ENCODE data around the gene HSF5.

HSF5 gene

DNA sequence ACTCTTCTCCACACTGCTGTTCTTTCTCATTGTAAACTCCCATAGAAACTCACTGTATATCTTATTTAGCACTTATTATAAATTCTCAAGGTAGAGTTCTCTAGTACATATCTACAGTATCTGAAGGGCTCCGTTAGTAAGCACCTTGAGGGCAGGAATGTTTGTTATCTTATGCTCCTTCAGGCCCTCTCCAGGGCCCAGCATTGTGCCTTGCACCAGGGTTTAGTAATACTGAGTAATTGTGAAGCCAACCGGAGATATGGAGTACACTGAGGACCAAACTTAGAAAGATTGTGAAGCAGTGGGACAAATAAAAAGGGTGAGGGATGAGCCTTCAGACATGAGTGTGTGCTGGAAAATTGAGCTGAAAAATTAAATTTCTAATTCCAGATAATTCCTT, 97.3 kb downstream of the HSF5 start:
- no peak for DNase-seq (ENCODE audit: insufficient read length, low spot score)
- no peak for FAIRE-seq

DNA sequence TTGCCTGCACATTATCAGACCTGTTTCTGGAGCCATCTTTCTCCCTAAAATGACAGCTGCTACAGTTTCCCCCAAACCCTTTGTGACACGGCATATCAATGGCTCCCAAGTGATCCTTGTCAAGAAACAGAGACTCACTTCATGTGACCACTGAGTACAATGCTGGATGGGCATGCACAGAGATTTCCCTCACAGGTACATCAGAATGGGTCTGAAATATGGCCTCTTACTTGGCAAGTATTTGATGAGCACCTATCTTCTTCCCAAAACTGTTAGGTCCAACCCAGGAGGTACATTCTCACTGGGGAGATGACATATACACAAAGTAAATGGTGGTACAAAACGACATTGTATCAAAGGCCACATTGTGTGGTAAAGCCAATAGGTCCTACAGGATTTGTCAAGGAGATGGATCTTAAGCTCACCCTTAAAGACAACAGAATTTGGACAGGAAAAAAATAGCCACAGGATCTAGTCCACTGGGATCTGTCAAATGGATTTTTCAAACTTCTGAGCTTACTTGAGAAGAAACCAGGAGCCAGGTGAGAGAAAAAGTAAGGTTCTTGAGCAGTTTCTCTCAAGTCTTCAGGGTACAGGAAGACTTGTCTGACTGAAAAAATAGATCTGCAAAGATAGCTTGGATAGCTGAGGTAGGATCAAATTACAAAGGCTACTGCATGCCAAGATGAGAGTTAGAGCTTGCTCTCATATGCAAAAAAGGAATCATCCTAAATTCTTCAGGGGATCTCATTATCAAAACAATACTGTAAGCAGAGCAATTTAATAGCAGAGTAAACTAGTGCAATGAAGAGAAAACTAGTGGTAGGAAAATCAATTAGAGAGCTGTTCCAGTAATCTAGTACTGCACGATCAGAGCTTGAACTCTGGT, 99.7 kb downstream of the HSF5 start:
- FAIRE-seq (no peak), DNase-seq (ENCODE audit: insufficient read length, low spot score) (no peak)

DNA sequence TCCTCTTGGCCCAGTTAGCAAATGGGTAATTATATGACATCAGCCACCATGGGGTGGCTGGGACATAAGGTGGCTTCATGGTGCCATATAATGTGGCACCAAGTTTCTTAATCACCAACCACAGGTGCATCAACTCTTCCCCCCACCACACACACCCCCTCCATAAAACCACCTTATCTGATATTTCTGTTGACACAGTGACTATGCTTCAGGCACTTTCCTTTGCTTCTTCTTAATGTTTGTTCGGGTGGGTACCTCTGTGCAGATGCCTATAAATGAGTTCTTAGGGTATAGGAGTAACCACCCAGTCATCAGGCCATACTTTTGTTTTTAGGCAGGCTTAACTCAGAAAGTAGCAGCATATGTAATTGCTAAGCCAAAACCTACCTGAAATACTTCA, 100.4 kb downstream of the HSF5 start:
- DNase-seq (ENCODE audit: insufficient read length, low spot score) (no peak), FAIRE-seq (no peak)

DNA sequence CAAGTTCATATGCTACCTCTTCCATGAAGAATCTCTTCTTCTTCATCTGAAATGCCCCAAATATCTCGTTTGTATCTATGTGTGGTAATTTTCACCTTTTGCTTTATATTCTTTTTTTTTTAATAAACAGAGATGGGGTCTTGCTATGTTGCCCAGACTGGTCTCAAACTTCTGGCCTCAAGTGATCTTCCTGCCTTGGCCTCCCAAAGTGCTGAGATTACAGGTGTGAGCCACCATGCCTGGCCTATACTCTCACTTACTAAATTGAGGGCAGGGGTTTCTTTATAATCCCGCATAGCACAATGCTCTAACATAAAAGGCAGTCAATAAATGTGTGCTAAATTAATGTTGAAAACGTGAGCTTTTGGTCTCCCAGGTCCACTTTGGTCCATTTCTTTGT, 101.5 kb downstream of the HSF5 start:
- DNase-seq (ENCODE audit: insufficient read length, low spot score) (no peak), FAIRE-seq (no peak)

DNA sequence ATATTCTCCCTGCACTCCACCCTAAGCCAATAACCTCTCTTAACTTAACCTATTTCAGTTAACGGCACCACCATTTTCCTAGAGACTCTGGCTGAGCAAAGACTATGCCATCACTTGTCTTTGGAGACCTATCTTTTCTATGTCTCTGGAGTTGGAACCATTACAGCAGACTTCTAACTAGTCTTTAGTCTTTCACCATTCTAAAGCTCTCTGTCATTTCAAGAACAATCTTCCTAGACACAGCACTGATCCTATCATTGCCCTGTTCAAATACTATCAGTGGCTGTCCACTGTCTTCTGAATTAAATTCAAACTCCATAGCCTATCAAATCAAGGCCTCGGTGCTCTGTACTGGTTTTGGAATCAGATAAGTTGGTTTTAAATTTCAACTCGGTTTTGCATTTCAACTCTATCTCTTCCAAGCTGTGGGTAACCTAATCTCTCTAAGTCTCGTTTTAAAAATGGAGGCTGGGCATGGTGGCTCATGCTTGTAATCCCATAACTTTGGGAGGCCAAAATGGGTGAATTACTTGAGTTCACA, 102.8 kb downstream of the HSF5 start:
- DNase-seq (ENCODE audit: insufficient read length, low spot score) (no peak), FAIRE-seq (no peak)

DNA sequence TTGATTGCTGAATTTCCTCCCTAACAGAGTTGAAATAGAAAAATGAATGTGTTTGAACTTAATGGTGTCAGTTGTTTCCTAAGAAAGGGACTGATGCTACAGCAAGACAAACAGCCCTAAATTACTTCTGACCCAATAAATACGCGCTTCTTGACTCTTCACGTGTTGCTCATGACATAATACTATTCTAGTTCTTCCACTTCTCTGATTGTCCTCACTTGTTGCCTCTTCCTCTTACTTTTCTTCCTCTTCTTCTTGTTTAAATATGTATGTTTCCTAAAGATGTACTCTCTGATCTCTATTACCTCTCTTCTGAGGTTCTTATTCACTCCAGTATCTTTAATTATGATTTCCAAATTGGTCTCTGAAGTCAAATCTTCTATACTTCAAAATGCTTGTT, 103.3 kb downstream of the HSF5 start:
- DNase-seq (ENCODE audit: insufficient read length, low spot score) (no peak), FAIRE-seq (no peak)

DNA sequence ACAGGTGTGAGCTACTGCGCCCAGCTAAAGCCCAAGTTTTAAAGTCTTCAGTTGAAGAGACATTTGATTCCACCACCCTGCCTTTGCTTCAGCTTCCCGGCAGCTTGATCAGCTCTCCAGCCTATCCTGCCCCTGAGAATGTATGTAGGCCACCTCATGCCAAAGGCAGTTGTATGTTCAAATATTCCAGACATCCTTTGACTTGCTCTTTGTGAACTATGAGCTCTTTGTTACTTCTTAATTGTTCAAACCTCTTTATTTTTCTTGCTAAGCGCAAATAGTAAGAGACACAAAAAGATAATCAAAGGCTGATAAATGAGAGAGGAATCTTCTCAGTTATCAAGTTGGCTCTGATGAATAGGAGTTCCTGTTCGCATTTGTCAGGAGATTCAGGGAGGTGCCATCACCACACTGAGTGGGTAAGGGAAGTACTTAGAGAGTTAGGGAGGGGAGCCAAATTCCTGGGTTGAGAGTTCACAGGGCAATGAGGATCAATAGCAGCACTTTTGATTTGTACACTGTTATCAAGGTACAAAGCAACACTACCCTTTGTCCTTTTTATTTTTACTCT, 104.2 kb downstream of the HSF5 start:
- no peak for DNase-seq (ENCODE audit: insufficient read length, low spot score)
- no peak for FAIRE-seq

DNA sequence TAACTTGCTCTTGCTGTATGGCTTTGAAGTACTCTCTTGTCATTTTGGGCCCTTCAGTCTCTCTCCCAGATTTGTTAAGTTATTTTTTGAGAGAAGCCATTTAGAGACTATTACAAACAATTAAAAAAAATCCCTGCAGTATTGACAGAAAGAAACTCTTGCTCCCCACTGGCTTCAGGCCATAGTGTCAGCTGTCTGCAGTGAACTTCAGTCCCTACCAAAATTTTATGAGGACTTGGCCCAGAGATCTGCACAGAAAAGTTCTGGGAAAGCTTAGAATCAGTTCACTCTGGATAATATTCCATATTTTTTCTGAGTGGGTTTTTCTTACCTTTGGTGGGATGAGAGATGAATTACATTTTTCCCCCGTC, 105.4 kb downstream of the HSF5 start:
- DNase-seq (ENCODE audit: insufficient read length, low spot score): no peak
- no peak for FAIRE-seq

DNA sequence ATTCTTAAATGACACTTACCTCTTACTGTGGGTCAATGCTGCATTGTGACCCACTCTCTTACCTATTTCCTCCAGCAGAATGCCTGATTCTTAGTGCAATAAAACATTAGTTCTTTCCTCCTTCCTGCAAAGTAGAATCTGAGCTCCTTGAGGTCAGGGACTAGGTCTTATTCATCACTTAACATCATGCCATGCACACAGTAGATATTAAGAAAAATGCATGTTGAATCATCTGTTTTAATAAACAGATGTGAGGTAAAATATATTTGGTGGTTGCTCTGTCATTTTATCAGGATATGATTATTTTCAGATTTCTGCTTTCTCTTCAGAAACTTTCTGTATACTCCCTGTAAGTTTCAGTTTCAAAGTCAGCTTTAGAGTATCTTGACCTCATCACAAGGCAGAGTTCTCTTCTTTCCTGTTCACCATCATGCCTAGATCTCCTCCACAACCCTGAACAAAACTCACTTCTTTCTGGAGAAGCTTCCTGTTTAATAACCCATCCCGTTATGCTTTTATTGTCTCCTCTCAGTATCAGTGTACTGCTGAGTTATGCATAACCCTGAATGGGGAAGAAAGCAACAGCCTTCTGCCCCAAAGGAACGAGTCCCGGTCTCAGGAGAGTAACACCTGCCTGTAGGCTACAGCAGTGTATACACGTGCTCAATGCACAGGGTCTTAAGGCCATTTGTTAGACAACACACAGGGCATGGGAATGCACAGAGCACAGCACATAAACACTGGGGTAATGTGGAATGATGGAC, 105.9 kb downstream of the HSF5 start:
- DNase-seq (ENCODE audit: insufficient read length, low spot score): peak; percentile 32
- peak; percentile 90 for FAIRE-seq

DNA sequence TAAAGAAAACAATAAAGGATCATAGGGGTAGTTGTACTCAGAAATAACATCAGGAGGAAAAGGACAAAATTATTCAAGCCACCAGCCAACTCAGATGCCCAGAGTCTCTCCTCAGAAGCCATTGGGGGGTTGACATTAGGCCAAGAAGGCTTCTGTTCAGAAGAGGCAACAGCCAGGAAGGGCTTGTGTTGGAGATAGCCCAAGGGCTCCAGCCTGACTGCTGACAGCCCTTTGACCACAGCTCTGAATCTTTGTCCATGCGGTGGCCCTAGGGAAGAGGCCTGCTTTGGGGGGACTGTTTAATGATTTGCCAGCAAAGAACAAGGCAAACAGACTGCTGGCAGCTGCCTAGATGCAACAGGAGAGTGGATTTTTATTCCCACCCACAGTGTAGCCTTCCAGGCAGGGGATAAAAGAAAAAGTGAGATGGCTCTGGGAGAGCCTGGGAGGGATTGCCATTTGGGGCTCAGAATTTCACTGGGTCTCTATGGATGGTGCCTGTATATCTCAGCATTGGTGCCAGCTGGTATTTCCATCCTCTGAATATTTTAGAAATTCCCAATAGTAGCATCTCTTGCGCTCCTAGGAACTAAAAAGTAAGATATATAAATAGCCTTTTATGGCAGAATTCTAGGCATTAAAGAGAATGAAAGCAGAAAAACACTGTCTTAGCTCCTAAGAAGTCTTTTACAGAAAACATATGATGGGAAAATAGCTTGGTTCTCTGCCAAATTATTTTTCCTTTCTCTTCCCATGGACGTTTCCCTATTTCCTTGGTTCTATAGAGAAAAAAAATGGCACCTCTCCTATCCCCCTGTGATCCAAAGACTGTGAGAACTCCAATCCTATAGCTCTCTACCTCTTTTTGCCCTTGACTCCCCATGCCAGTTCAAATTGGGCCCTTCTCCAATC, 106.8 kb downstream of the HSF5 start:
- no peak for DNase-seq (ENCODE audit: insufficient read length, low spot score)
- no peak for FAIRE-seq

DNA sequence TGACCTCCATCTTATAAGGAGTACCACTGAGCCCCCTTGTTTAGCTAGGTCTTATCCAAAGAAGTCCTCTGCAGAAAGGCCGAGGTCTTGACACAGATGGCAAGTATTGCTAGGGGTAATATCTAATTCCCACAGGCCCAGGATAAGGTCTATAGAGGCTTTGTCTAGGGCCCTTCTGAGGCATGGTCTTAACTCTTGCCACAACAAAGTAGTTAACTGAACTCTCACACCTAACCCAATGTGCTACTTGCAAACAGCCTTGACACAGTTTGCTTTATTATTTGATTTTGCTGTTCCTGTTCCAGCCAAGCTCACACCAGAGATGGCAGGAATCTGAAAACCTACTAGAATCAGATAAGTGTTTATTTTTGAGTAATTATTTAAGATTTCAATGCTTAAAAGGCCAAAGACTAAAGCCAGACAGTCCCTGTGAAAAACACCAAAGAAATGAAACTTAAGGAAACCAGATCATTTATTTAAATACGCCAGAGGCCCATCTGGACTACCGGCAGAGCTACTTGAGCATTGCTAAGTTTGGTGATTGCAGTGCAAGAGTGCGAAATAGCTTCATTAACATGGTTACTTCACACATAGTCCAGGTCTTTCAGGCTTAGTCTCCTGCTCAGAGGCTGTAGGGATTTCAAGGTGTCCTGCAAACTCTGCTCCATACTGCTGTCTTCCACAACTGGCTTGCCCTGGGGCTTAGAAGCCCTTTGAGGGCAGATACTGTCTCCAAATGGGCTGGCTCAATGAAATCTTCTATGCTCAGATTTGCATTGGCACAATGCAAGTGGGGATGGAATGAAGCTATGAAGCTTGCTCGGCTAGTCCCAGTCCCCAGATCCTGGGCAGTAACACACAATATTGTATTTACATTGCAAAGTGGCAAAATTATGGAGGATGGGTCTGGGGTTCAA, 107.7 kb downstream of the HSF5 start:
- no peak for FAIRE-seq
- DNase-seq (ENCODE audit: insufficient read length, low spot score): no peak

DNA sequence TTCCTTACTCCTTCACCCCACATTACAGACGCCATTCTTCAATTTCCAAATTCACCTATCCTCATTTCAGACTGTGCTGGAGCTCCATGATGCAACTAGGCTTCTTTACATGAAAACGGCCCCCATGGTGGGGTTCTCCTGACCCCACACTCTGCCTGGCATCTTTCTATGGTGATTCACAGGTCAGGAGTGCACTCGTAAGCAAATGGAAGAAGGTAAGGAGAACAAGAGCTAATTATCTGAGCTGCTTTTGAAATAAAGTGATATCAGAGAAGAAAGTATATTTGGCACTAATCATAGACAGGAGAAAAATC, 108.7 kb downstream of the HSF5 start:
- DNase-seq (ENCODE audit: insufficient read length, low spot score) (no peak), FAIRE-seq (no peak)

DNA sequence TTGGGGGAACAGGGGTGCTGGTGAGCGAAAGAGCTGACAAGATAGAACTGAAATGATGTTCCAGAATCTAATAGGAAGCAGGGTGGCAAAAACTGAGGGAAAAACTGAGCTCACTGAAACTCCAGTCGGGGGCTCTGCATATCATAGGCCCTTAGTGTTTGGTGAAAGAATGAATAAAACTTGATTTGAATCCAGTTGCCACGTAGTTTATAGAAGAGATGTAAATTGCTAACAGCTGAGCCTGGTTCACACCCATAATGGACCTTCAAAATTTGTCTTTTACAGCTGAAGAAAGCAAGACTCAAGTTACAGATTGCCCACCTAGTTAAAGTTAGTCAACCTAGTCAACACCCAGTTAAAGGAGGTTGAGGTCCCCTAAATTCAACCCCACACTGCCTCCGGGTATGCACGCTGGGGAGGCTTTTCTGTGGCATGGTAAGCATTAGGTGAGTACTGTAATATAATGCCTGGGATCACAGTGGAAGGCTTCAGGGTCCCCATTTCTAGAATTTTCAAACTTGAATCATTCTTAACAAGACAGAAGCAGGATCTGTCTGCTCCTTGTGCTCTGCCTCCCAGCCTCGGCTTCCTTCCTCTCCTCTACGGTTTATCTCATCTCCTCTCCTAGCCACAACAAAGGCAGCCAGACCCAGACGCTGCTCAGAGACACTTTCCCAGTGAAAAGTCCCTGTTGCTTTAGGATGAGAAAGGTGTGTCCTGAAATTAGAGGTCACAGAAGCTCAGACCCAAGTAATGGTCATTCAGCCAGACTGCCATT, 109.3 kb downstream of the HSF5 start:
- FAIRE-seq (no peak), DNase-seq (ENCODE audit: insufficient read length, low spot score) (no peak)

DNA sequence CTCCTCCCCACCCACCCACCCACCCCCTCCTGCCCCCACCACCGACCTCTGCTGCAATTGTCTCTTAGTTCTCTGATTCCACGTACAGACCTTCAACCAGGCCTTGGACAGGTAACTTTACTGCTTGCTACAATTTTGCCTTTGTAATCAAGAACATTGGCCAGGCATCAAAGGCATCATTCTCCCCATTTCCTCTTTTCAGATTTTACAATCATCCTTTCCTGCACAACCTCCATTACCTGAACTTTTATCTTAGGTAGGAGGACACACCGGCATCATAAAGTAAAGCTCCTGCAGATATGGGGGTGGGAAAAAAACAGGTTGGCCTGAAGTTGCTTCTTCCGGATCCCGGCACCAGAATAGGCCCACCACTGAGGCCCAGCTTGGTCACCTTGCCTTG, 110.5 kb downstream of the HSF5 start:
- DNase-seq (ENCODE audit: insufficient read length, low spot score) (no peak), FAIRE-seq (no peak)

DNA sequence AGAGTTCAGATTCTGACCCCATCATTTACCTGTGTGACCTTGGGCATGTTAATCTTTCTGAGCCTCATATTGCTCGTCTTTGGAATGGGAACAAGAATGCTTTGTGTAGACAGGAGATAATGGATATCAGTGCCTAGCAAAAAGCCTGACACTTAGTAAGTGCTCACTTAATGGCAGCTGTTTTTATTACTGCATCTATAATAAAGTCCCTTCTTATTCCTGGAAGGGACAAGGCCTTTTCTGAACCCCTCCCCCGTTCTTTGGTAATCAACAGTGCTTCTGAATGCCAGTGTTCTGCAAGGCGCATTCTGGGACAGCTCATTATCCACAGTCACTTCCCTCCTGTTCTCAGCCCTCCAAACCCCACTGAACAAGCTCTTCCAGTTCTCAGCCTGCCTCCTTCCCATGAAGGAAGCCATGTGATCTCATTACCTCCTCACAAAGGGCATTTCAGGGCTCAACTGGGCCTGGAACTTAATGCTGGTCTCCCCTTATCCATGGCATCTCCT, 111.1 kb downstream of the HSF5 start:
- DNase-seq (ENCODE audit: insufficient read length, low spot score): no peak
- FAIRE-seq: no peak

DNA sequence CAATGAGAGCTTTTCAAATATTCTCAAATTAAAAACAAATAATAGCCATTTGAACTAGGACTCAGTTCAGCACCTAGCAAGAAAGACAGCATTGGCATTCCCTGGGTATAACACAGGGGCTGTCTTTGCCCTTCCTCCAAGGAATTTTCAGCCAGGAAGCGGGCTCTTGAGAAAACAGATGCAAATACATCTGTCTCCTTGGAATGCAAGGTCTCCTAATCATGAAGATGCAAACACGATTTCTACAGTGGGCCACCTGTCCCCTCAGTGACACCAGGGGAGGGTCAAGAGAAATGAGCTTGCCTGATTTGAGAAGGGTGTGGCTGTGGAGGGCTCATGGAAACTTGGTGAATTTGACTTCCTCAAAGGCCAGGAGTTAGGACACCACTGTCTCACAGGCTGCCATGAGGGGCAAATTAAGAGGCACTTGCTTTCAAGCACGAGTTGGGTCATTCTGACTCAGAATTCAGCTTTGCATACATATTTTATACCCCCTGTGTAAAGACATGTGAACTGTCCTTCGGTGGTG, 111.7 kb downstream of the HSF5 start:
- DNase-seq (ENCODE audit: insufficient read length, low spot score) (no peak), FAIRE-seq (no peak)

DNA sequence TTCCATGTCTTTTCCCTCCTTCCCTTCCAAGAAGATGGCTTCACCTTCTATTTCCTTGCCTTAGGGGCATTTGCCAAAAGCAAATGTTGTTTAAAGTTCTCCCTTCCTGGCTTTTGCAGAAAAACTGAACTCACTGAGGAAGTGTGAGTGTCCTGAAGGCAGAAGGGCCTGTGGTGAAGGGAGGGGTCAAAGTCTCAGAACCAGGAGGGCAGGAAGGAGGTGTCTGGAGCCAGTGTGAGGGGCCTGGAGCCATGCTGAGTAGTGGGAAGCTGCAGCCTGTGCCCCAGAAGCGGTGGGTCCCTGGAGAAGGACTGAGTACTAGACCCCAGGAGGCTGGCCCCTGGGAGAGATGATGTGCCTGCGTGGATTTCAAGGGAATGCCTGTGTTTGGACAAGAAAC, 112.4 kb downstream of the HSF5 start:
- FAIRE-seq (no peak), DNase-seq (ENCODE audit: insufficient read length, low spot score) (no peak)

DNA sequence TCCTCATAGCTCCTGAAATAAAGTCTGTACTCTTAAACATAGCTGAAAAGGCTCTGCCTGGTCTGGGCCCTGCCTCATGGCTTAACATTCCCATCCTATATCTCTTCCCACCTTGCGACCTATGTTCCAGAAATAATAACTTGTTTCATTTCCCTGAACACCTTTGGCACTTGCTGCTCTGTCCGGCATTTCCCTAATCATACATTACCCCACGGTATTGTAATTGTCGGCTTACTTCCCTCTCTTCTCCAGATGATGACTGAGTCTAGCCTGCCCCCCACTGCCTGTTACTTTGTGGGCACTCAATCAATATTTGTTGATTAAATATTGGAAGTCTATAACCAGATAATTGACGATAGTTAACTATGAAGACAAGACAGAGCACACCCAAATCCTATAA, 113.0 kb downstream of the HSF5 start:
- FAIRE-seq (no peak), DNase-seq (ENCODE audit: insufficient read length, low spot score) (no peak)

Data from GM19239 (cell line).